ENCODE results near the gene IL20. TPM values are rescaled to one million over a fixed set of nuclear protein-coding genes. Genes with fewer than 3 reads are reported as not detected.

Gene IL20
- total and polyA plus RNA-seq, 2 of the 8 experiments (the other 6 are each of a cell fraction or from before 2014, with no cell fraction given), result not detected

DNA sequence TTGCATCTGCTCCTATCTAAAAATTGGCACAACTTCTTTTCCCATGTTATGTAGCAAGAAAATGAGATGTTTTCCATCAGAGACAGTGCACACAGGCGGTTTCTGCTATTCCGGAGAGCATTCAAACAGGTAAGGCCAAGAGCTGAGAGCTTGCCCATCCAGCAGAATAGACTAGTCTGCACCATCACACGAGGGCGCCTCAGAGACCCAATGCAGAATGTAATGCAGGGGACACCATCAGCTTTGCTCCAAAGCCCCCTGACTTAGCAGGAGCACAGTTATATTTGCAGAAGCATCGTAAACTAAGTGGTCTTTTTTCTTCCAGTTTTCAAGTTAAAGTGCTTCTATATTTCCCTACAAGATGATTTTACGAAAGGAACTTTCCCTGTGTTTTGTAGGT, 36.5 kb downstream of the IL20 start:
- H3K79me1 ChIP-seq (ENCODE audit: low read depth, low read length), result no peaks in the 10 kb centered on the region
- no peak overlapping the region for H3K14ac ChIP-seq (ENCODE audit: insufficient read length)
- ChIA-PET CTCF (ENCODE audit: partially characterized antibody) (interaction anchor here (0.6 to 3.2 kb wide), 6 partner anchors 10 to 37 kb away, joined by 3 to 19 read pairs (median 4); partner anchors contain the start of gene IL20), POLR2A (ENCODE audit: partially characterized antibody) (no interaction called here)
- H3K23ac ChIP-seq (ENCODE audit: insufficient read length), result no peak overlapping the region
- H2BK5ac ChIP-seq (ENCODE audit: low read depth, low read length), result no peak overlapping the region
- DNase-seq (ENCODE audit: low read depth in 1 of 2, low spot score in 2 of 2) (no peak), FAIRE-seq (no peak)
- no peak overlapping the region for H2AFZ ChIP-seq (ENCODE audit: low read length)
- H2BK20ac ChIP-seq (ENCODE audit: low read length), result no peak overlapping the region
- H3K27ac ChIP-seq (ENCODE audit: low read depth, low read length), result no peak overlapping the region
- no peak overlapping the region for H2BK120ac ChIP-seq (replicated peaks; ENCODE audit: low read depth, low read length)
- 83% methylated on average over 6 of the region's 6 CpGs; no CpG with 5 or more reads in 1 of the 2 experiments for WGBS, 2 experiments (ENCODE audit: extremely low coverage in 1 of 2, insufficient coverage in 1 of 2, insufficient read length in 1 of 2, insufficient replicate concordance in 2 of 2, low coverage in 1 of 2, low lambda C conversion rate in 2 of 2, missing lambda C conversion rate in 1 of 2)
- H4K8ac ChIP-seq (ENCODE audit: extremely low read depth, insufficient read depth, low read length), result no peak overlapping the region
- peaks cover 0 to 3% (median 0%) of the 10 kb centered on the region in 4 experiments; a peak in 1 of 7 replicates for H3K27me3 ChIP-seq (replicated peaks in 1 of 4; ENCODE audit: control insufficient read depth in 3 of 4, extremely low read depth in 1 of 4, insufficient read depth in 3 of 4, low read length in 3 of 4)
- H3K4me3 ChIP-seq (ENCODE audit: extremely low read depth in 1 of 4, insufficient read depth in 2 of 4, low read depth in 3 of 4, low read length in 4 of 4), result no peak overlapping the region
- H3K9me3 ChIP-seq (ENCODE audit: insufficient read depth in 2 of 2, low read depth in 1 of 2, low read length in 1 of 2), result no peaks in the 10 kb centered on the region
- no peaks in the 10 kb centered on the region for H3K23me2 ChIP-seq (ENCODE audit: low read depth, low read length)
- H3K4ac ChIP-seq (replicated peaks; ENCODE audit: insufficient read length, low read depth, low read length), result no peak overlapping the region
- no peak overlapping the region for H3K4me2 ChIP-seq (ENCODE audit: insufficient read depth in 1 of 2, low read depth in 2 of 2, low read length in 2 of 2)
- H2BK12ac ChIP-seq (ENCODE audit: low read depth, low read length), result no peak overlapping the region
- H3K79me2 ChIP-seq (ENCODE audit: control insufficient read depth in 1 of 2, insufficient read depth in 2 of 2, low read length in 2 of 2), result no peaks in the 10 kb centered on the region
- H2BK15ac ChIP-seq (ENCODE audit: low read length), result no peak overlapping the region
- H3K9ac ChIP-seq (replicated peaks in 1 of 4; ENCODE audit: extremely low read depth in 1 of 4, low read depth in 3 of 4, low read length in 3 of 4), result no peak overlapping the region
- H3K4me1 ChIP-seq (replicated peaks in 1 of 4; ENCODE audit: control insufficient read depth in 3 of 4, insufficient read depth in 4 of 4, low read length in 3 of 4), result no peaks in the 10 kb centered on the region; a peak in 1 of 7 replicates
- H4K5ac ChIP-seq (ENCODE audit: insufficient read length, low read depth, low read length), result no peak overlapping the region
- no peak overlapping the region for H3K56ac ChIP-seq (replicated peaks; ENCODE audit: insufficient read length, low read depth, low read length)
- H2AK5ac ChIP-seq (ENCODE audit: low read depth, low read length), result no peak overlapping the region
- no peaks in the 10 kb centered on the region for H3K36me3 ChIP-seq (ENCODE audit: control insufficient read depth in 2 of 4, insufficient read depth in 4 of 4, low read length in 3 of 4)
- H4K20me1 ChIP-seq (replicated peaks in 1 of 2; ENCODE audit: control insufficient read depth in 1 of 2, insufficient read depth in 2 of 2, low read length in 2 of 2), result no peaks in the 10 kb centered on the region
- no peak overlapping the region for H3K18ac ChIP-seq (ENCODE audit: extremely low read depth, low read length)
- H4K91ac ChIP-seq (replicated peaks; ENCODE audit: insufficient read length, low read length), result no peak overlapping the region
- TF ChIP-seq FOSL1 (IDR thresholded peaks at IDR 0.05; ENCODE audit: insufficient read depth, low read depth, low read length), result no peak
- TF ChIP-seq JUND (IDR thresholded peaks at IDR 0.05; ENCODE audit: low read length), result no peak
- no peak for TF ChIP-seq PHF8 (conservative IDR thresholded peaks at IDR 0.05; ENCODE audit: low read depth, low read length)
- TF ChIP-seq TBP (IDR thresholded peaks at IDR 0.05; ENCODE audit: low read depth, low read length), result no peak
- TF ChIP-seq CEBPB (IDR thresholded peaks at IDR 0.05; ENCODE audit: low read depth, low read length), result no peak
- TF ChIP-seq SAP30 (IDR thresholded peaks at IDR 0.05; ENCODE audit: insufficient read depth, insufficient replicate concordance, low read length), result no peak
- no peak for TF ChIP-seq CTCF (IDR thresholded peaks at IDR 0.05; ENCODE audit: control extremely low read depth in 1 of 3, insufficient read depth in 1 of 3, low read depth in 1 of 3, low read length in 3 of 3)
- no peak for TF ChIP-seq YY1 (IDR thresholded peaks at IDR 0.05; ENCODE audit: low read depth, low read length)
- TF ChIP-seq POLR2A (IDR thresholded peaks at IDR 0.05; ENCODE audit: control extremely low read depth in 1 of 2, low read depth in 2 of 2, low read length in 2 of 2), result no peak
- no peak for TF ChIP-seq SP4 (IDR thresholded peaks at IDR 0.05; ENCODE audit: low read length)
- no peak for TF ChIP-seq SP1 (IDR thresholded peaks at IDR 0.05; ENCODE audit: low read depth, low read length)
- TF ChIP-seq CHD2 (IDR thresholded peaks at IDR 0.05; ENCODE audit: low read length), result no peak
- no peak for TF ChIP-seq KDM4A (IDR thresholded peaks at IDR 0.05; ENCODE audit: low read depth, low read length, severe bottlenecking)
- TF ChIP-seq HDAC6 (IDR thresholded peaks at IDR 0.05; ENCODE audit: low read depth, low read length), result no peak

Data from H1 (cell line).